ENCODE data around the gene LY9.

The LY9 gene

DNA sequence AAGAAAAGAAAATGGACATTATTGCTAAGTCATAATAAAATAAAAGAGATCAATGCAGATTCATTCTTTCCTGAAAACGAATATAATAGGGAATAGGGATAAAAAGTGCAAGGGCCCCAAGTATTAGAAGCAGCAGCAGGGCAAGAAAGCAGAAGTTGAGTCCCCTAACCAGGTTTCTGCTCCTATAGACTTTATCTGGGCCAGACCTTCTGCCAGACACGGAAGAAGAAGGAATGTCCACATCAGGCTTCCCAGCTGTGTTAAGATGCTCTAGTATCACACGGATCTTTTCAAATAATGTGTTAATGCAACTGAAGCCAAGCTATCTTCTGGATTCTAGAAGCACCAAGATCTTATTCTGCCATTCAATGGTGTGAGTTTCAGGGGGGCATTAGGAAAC, 39.8 kb downstream of the LY9 start:
- DNase-seq (ENCODE audit: low read depth, low spot score), result no peak

DNA sequence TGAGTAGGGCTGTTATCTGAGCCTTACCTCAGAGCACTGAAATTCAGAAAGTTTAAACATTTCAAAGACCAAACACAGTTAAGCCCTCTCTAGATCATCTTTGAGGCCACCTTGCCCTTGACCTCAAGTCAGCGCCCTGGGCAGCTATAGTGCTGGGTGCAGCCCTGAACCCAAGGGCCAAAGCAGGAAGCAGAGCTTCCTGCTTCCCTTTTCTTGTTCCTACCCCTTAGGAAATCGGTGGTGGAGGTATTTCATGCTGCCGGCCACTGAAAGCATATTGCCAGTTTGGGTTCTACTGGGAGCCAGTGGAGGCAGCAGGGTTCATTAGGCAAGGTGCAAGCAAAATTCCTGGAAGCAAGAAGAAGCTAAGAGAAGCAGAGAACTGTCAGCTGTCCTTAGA, 40.6 kb downstream of the LY9 start:
- DNase-seq (ENCODE audit: low read depth, low spot score), result no peak

DNA sequence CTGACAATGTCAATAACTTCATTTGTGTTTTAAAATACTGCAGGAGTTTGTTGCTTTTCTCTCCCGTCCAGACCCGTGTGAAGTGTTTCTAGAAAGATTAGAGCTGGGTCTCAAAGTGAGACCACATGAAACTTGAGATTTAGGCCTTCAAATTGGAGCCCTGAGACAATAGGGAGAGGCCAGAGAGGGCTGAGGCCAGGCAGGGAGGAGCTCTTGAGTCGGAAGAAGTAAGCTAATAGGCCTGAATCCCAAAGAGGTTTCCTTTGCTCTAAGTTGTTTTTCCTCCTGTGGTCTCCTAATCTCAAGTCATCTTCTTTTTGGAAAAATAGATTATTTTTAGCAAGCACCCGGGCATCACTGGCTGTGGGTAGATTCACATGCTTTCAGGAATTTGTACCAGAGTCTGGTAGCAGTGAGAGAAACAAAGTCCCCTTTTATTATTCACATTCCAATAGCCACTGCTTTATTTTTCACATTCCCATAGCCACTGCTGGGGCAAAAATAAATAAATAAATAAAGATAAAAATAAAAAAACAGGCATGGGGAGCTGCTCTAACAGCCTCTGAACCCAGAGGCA, 41.1 kb downstream of the LY9 start:
- DNase-seq (ENCODE audit: low read depth, low spot score), result no peak

DNA sequence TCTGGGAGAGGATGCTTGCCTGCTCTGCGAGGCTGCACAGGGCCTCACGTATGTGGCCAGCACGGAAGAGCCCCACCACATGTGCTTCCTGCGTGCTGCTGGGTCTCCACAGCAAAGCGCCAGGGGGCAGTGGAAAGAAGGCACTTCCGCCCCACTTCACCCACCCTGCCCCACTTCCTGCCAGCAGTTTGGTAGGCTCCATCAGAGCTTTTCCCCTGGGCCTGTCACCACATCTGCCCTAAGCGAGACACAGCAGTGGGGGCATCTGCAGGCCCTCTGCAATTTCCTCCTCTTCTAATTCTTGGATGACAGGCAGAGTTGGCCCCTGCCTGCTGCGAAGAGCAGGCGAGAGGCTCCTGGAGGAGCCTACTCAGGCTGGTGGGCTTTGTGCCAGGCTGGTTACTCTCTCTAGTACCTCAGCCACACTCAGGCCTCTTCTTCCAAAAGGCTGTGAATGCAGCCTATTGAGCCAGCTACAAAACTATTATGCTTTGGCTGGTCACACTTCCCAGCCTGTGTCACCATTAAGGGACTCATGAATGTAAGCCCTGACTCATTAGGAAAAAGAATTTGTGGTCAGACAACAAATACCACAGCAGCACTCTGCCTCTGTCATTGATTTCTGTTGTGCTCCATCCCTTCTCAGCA, 41.7 kb downstream of the LY9 start:
- DNase-seq (ENCODE audit: low read depth, low spot score), result peak; percentile 46

DNA sequence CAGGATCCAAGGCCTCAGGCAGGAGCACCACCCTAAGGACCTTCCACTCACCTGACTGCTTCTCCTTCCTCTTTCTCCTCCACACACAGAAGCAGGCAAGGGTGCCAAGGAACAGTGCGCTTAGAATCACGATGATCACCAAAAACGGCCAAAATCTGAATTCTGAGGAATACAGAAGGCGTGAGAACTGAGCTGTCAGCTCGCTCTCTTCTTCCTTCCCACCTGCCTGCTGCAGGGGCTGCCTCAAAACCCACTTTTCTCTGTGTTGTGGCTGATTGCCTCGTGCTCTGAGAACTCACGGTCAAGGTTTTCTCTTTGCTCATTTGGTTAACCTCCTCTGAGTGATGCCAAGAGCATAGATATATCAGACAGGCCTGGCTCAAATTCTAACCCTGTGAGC, 42.9 kb downstream of the LY9 start:
- no peak for DNase-seq (ENCODE audit: low read depth, low spot score)

DNA sequence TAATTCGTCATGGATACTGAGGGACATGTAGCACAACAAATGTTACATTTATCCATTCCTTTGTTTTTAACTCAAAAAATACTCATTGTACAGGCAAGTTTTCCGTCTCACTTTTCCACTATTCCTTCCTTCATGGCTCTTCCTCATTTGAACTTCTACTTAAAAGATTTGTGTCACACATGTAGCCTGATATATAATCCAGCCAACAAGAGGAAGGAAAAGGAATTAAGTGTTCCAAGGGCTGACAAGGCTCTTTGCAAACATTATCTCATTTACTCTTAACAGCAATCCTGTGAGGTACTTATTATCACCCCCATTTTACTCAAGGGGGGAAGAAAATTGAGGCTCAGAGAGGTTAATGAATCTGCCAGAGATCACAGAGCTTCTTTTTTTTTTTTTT, 43.8 kb downstream of the LY9 start:
- no peak for DNase-seq (ENCODE audit: low read depth, low spot score)

DNA sequence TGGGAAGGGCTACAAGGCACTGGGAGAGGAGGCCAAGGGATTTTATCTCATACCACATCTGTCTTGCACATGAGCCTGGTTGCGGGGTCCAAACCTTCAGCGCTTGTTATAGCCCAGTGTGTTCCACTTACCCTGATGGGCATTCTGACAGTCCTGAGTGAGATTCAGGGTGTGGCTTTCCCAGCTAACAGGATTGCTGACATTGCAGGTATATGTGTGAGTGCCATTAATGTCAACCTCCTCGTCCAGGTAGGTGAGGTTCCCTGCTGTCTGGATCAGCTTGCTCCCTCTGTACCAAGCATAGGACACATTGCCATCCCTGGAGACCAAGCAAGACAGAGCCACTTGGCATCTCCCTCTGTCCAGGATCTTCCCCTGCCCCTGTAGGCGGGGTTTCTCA, 45.1 kb downstream of the LY9 start:
- no peak for DNase-seq (ENCODE audit: low read depth, low spot score)

DNA sequence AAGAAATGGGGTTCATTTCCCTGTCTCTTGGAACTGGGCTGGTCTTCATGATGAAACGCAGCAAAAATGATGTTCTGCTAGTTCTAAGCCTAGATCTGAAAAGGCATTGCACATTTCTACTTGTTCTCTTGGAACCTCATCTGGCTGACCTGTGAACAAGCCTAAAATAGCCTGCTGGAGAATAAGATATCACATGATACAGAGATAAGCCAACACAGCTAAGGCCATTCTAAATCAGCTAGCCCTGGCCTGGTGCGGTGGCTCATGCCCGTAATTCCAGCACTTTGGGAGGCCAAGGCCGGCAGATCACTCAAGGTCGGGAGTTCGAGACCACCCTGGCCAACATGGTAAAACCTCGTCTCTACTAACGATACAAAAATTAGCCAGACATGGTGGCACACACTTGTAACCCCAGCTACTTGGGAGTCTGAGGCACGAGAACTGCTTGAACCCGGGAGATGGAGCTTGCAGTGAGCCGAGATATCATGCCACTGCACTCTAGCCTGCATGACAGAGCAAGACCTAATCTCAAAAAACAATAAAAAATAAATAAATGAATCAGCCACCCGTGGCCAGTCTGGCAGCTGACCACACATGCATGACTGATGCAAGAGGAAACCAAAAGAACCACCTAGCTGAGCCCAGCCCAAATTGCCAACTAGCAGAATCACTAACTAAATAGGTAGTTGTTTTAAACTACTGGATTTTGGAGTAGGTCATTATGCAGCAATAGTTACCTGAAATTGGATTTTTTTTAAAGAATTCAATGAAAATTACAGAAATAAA, 48.7 kb downstream of the LY9 start:
- no peak for DNase-seq (ENCODE audit: low read depth, low spot score)

DNA sequence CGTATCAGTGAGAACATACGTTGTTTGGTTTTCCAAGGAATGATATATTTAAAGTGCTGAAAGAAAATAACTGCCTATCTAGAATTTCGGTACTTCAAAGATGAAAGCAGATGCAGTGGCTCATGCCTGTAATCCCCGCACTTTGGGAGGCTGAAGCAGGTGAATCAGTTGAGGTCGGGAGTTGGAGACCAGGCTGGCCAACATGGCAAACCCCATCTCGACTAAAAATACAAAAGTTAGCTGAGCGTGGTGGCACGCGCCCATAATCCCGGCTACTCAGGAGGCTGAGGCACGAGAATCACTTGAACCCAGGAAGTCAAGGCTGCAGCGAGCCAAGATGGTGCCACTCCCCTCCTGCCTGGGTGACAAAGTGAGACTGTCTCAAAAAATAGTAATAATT, 50.3 kb downstream of the LY9 start:
- DNase-seq (ENCODE audit: low read depth, low spot score), result no peak

DNA sequence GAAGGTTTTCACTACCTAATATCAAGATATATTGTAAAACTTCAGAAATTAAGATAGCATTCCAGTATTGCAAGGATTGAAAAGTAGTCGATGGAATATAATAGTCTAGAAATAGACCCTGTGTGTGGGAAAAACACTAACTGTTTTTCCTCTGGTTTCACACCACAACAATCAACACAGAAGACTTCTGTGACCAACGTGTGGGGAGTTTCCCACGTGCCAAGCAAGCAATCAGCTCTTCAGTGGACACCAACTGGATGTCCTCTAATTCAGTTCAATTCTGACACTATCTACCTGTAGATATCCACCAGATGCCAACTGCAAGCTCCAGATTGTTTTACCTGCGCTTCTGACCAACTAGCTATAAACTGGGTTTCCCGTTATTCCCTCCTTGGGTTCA, 54.6 kb downstream of the LY9 start:
- no peak for DNase-seq (ENCODE audit: low read depth, low spot score)

DNA sequence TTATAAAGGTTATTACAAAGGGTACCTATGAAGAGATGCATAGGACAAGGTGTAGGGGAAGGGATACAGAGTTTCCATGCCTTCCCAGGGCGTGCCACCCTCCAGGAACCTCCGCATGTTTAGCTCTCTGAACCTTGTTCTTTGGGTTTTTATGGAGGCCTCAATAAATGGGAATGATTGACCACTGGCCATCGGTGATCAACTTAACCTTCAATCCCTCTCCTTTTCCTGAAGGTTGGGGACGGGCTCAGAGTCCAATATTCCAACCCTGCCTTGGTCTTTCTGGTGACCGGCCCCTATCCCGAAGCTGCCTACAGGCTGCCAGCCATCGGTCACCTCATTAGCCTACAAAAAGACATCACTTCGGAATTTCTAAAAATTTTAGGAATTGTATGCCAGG, 55.0 kb downstream of the LY9 start:
- DNase-seq (ENCODE audit: low read depth, low spot score), result no peak

DNA sequence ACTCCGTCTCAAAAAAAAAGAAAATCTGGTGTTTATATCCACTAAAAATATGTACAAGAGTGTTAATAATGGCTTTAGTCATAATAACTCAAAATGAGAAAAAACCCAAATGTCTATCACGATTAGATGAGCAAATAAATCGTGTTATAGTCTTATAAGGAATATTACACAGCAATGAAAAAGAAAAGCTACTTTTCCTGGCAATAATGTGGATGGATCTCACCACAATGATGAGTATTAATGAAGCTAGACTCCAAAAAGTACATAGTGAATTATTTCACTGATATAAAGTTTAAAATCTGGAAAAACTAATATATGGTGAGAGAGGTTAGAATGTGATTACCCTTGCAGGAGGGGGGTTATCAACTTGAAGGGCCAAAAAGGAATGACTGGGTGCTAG, 57.0 kb downstream of the LY9 start:
- DNase-seq (ENCODE audit: low read depth, low spot score), result no peak

DNA sequence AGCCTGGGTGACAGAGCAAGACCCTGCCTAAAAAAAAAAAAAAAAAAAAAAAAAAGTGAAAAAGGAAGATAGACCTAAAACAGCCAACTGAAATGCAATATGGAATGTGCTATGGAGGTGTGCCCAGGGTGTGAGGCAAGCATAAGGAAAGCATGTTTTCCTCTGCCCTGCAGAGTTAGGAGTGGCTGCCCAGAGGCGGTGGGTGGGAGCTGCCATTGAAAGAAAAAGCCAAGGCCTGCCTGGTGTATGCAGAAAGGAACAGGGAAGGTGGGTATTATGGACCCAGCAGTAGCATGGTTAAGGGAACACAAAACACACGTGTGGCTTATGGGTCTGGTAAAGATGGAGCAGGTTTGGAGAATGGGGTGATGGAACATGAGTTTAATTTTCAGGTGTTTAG, 57.8 kb downstream of the LY9 start:
- DNase-seq (ENCODE audit: low read depth, low spot score), result no peak

DNA sequence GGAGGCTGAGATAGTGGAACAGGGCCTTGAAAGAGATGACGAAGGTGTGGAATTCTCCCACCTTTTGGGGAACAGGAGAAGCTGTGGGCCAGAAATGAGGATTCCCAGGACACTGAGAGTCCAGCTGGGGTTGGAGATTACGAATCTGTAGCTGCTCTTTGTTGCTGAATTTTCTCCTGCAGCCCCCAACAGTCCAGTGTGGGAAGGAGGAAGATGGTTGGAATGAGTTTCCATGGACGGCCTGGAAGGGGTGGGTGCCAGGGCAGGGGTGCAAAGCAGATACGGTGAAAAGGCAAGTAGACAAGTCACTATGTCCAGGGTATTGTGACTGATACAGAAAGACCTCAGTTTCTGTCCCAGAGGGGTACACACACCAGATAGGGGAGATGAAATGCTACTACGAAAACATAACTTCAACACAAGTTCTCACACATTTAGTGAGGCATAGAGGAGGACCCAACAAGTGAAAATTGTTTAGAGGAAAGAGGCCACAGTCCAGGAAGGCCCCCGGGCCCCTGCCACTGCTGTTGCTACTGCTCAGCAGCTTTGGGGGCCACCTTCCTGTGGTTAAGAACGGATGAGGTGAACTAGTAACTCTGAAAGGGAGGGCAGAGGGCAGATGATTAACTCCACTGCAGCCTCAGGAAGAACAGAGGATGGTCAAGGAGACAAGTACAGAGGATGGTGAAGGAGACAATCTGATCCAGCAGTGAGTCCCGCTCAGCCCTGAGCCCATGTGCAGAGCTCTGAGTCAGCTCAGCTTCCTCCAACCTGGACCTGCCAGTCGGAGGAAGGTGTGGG, 59.4 kb downstream of the LY9 start:
- DNase-seq (ENCODE audit: low read depth, low spot score), result no peak

DNA sequence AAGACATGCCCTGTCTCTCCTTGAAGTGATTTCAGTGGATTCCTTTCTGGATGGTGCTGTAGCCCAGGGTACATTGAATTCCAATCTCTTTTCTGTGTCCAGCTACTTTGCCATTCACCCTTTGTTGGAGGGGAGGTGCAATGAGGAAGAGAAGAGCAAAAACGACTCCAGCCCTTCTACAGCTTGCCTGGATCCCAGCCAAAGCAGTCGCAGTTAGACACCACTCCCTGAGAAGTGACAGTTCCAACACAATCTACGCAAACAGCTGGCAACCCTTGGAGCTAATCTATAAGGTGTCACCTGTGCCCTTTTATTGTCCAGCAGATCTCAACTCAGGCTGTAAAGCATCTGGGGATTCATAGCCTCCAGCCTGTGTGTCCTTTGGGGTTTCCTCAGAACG, 62.1 kb downstream of the LY9 start:
- DNase-seq (ENCODE audit: low read depth, low spot score), result no peak

DNA sequence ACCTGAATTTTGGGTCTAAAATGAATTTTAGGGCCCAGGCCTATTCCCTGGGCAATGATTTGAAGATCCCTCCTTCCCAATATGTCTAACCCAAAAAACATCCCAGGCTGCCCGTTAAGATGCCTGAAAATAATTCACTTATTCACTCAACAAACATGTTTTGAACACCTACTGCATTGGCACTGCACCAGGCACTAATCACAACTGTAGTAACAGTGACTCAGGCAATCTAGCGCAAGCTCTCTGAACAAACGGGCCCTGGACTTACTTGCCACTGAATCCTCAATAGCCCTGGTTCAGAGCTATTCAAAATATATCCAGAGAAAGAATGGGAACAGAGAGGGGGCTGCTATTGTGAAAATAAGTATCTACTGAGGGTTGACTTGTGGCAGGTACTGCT, 62.5 kb downstream of the LY9 start:
- DNase-seq (ENCODE audit: low read depth, low spot score), result no peak

DNA sequence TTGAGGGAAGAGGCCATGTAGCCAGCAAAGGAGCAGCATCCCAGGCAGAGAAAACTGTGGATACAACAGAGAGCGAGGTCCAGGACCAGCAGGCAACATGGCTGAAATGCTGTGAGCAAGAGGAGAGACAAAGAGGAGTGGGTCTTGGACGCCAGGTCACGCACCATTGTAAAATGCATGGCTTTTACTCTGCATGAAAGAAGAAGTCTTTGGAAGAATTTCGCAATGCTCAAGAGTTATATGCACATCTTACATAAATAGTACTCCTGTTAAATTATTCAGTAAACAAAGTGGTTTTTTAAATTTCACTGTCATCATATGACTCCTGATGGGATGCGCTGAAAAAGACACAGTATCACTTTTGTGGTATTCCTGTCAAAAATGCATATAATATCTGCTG, 63.2 kb downstream of the LY9 start:
- no peak for DNase-seq (ENCODE audit: low read depth, low spot score)

DNA sequence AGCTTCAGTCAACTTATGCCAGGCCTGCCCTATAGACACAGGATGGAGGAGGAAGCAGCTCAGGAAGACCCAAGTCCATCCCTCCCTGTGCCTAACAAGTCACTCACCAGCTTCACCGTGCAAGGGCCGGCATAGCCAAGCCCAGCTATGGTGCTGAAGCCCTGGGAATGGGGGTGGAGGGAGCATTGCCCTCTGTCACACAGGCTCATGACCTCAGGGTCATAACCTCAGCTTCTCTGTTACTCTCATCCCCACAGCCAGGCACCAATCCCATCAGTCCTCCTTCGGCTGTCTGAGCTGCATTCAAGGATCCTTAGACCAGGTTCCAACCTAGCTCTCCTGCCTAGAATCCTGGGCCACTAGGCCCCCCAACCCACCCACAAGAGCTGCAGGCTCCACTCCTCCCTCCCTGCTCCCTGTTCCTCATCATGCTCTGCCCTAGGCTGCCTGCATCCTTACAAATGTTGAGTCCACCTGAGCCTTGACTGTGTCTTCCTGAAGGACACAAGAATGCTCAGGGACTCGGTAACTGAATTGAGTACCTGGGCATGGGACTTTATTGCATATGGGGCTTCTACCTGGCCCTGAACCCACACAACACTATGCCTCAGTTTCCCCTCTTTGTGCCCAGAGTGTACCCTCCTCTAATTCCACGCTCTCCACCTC, 65.0 kb downstream of the LY9 start:
- no peak for DNase-seq (ENCODE audit: low read depth, low spot score)

DNA sequence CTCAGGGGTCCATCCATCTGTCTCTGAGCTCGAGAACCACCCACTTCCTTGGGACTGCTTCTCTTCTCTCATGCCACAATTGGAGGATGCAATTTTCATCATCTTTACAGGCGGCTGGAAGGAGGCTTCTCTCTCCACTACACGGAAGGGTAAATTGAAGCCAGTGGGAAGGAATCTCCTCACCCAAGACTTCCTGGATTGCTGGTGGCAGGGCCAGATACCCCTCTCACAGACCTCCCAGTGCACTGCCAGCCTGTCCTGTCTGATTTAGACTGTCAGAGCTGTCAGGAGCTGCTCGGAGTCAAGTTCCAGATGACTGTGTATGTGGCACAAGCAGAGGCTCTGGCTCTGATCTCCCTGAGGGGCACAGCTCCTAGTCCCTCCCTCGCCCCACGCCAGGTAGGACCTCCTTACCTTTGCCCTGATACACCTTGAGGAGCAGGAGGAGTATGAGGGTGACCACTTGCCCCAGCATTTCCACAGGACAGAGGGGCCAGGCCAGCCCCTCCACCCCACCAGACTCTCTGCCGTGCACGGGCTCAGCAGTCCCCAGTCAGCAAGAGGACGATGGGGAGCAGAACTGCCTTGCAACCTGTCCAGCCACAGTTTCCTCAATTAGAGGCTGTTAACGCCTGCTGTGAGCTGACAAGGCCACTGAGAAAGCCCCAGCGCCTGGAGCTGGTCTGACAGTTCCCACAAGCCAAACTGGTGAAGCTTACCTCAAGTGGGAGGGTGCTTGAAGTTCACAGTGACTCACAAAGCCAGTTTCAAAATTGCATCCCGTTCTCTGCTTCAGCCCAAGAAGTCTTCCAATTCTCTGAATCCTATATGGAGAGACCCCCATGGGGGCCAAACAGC, 66.5 kb downstream of the LY9 start, which contains the start of gene CD244:
CD244 (minus strand) TSS at position 685 of the 858 bp plus-strand sequence; CDS start at position 475, 210 bp downstream.
- DNase-seq (ENCODE audit: low read depth, low spot score), result no peak

DNA sequence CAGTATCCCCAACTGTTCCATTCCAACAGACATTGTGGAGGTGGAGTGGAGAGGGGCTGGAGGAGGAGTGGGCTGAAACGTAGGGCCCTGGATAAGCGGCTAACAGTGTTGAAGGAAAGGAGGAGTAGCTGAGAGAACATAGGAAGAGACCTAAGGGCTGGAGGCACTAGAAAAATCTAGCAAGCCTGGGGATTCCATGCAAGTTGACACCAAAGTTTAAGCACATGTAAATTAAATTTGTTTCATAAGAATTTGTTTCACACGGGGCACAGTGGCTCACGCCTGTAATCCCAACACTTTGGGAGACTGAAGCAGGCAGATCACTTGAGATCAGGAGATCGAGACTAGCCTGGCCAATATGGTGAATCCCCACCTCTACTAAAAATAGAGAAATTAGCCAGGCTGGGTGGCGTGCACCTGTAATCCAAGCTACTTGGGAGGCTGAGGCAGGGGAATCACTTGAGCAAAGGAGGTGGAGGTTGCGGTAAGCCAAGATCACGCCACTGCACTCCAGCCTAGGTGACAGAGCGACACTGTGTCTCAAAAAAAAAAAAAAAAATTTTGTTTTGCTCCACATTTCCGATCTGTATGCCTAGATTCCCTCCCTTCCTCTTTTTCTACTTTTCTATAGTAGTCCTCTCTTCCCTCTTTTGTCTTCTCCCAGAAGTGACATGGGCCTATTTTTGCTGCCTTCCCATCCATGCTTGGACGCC, 67.2 kb downstream of the LY9 start:
- DNase-seq (ENCODE audit: low read depth, low spot score), result no peak

Data from astrocyte of the hippocampus (primary cell).